Psoas muscle (tissue), 8 donors: ENCODE results near the gene UBE2U. TPM values are rescaled to one million over a fixed set of nuclear protein-coding genes. Genes with fewer than 3 reads are reported as not detected.

Source experiments
- ATAC-seq, 4 donors: fragments of 200-7000 bp; cut with Tn5 transposase; one replicate each; pipeline ENCODE4 v1.9.1; 2020; ENCODE audit warnings: moderate library complexity in 3 of 4, mild to moderate bottlenecking in 2 of 4
- DNase-seq, 2 donors: peaks; one replicate each; pipeline ENCODE4 v3.0.0-alpha.2; 2020
- H3K27ac ChIP-seq: fragments of 200-600 bp; one replicate; pipeline ENCODE4 v1.8.0; 2022
- H3K27me3 ChIP-seq, 3 donors: fragments of 200-600 bp in 1 of 3; one replicate each; pipeline versions ENCODE4 v1.6.1 to v1.8.0; 2013 to 2022; ENCODE audit warnings: low read length in 2 of 3, mild to moderate bottlenecking in 2 of 3, moderate library complexity in 1 of 3; ENCODE audit not compliant: insufficient read depth in 3 of 3
- H3K36me3 ChIP-seq, 2 donors: fragments of 200-600 bp in 1 of 2; one replicate each; pipeline versions ENCODE4 v1.6.1 to v1.8.0; 2013 to 2022; ENCODE audit warnings: low read depth in 1 of 2, mild to moderate bottlenecking in 1 of 2, moderate library complexity in 1 of 2; ENCODE audit not compliant: insufficient read depth in 1 of 2
- H3K4me1 ChIP-seq: fragments of 200-600 bp; one replicate; pipeline ENCODE4 v1.8.0; 2022
- H3K4me3 ChIP-seq: fragments of 200-600 bp; one replicate; pipeline ENCODE4 v1.8.0; 2022; ENCODE audit warnings: mild to moderate bottlenecking
- H3K9me3 ChIP-seq: fragments of 200-600 bp; one replicate; pipeline ENCODE4 v1.8.0; 2022
- WGBS, 3 donors: extraction: QIAGEN DNeasy Blood & Tissue Kit; methylation state at CpG; one replicate each; pipeline versions ENCODE4 v1.1.6 to v1.1.7; 2013; 5-methylcytosine and 5-hydroxymethylcytosine counted together
- intact Hi-C, 2 donors: fragments of 100-400 bp; cut with DNase I; formaldehyde crosslinking; loops; one replicate each; pipeline versions ENCODE4 v1.11.0 to v1.14.2; 2022
- polyA plus RNA-seq, 3 donors: library from polyadenylated mRNA; stranded (reverse); fragments of 200-250 nt; gene quantifications; one replicate each; pipeline ENCODE4 v1.2.3, GENCODE V29; 2013
- total RNA-seq, 4 donors: library from RNA; stranded (reverse); fragmentation: NEBNext Ultra II Directional in 2 of 4; extraction: Animal tissue kit (Norgen Biotek cat#: 25700) in 2 of 4; gene quantifications; one replicate each; pipeline versions ENCODE4 v1.2.1 to v1.2.4, GENCODE V29; 2021 to 2023
- TF ChIP-seq, protein P1 (sequence below): fragments of 200-600 bp; IDR thresholded peaks from one replicate; pipeline ENCODE4 v1.8.0; 2022; ENCODE audit warnings: antibody characterized with exemption
- donor health status: healthy with polysubstance abuse.
- donor health status: DM: no; HTN: no; CAD: no; lungs with moderate emphysema.
- donor health status: Bipolar disorder and iron deficiency.
- donor health status: healthy.
- donor health status: DM: yes; HTN: yes; CAD: no.
- donor health status: DM: no; HTN: no; CAD: no.
- donor health status: DM: no; HTN: no; CAD: no.
- donor health status: DM: yes; HTN: yes; CAD: no.

UBE2U gene
- total and polyA plus RNA-seq, 7 donors, result not detected

- H3K4me1 ChIP-seq, result peaks cover 9% of the 10 kb centered on the region
- ATAC-seq, result peak in 1 of 4 donors; percentile 43
- no peaks in the 10 kb centered on the region for H3K9me3 ChIP-seq
- H3K36me3 ChIP-seq, result no peaks in the 10 kb centered on the region
- H3K27me3 ChIP-seq, result no peaks in the 10 kb centered on the region
- DNase-seq, result no peak
- intact Hi-C loops, result loop anchor here in 1 of 2 donors (10.0 kb wide), 1 partner anchor 848 kb away; no protein-coding TSS in a partner anchor
- TF ChIP-seq, protein P1, sequence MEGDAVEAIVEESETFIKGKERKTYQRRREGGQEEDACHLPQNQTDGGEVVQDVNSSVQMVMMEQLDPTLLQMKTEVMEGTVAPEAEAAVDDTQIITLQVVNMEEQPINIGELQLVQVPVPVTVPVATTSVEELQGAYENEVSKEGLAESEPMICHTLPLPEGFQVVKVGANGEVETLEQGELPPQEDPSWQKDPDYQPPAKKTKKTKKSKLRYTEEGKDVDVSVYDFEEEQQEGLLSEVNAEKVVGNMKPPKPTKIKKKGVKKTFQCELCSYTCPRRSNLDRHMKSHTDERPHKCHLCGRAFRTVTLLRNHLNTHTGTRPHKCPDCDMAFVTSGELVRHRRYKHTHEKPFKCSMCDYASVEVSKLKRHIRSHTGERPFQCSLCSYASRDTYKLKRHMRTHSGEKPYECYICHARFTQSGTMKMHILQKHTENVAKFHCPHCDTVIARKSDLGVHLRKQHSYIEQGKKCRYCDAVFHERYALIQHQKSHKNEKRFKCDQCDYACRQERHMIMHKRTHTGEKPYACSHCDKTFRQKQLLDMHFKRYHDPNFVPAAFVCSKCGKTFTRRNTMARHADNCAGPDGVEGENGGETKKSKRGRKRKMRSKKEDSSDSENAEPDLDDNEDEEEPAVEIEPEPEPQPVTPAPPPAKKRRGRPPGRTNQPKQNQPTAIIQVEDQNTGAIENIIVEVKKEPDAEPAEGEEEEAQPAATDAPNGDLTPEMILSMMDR, result no peak
- H3K4me3 ChIP-seq, result no peak overlapping the region
- 78 to 86% (median 79%) methylated on average over 10 of the region's 10 CpGs for WGBS, 3 donors
- H3K27ac ChIP-seq, result no peak overlapping the region
Observed at GRCh38 chr1:64186138-64186897, 17.1 kb upstream of the UBE2U start.

GRCh38 chr1:64186898-64187280 is 16.5 kb upstream of the UBE2U start:
- H3K27me3 ChIP-seq, result no peaks in the 10 kb centered on the region
- no peak for ATAC-seq
- 82 to 87% (median 85%) methylated on average over 7 of the region's 7 CpGs for WGBS, 3 donors
- H3K36me3 ChIP-seq, result no peaks in the 10 kb centered on the region
- no peak overlapping the region for H3K4me3 ChIP-seq
- H3K9me3 ChIP-seq, result no peaks in the 10 kb centered on the region
- intact Hi-C loops, result loop anchor here in 1 of 2 donors (10.0 kb wide), 1 partner anchor 848 kb away; no protein-coding TSS in a partner anchor
- peaks cover 9% of the 10 kb centered on the region for H3K4me1 ChIP-seq
- H3K27ac ChIP-seq, result no peak overlapping the region
- TF ChIP-seq, protein P1, result no peak
- DNase-seq, result no peak

DNA sequence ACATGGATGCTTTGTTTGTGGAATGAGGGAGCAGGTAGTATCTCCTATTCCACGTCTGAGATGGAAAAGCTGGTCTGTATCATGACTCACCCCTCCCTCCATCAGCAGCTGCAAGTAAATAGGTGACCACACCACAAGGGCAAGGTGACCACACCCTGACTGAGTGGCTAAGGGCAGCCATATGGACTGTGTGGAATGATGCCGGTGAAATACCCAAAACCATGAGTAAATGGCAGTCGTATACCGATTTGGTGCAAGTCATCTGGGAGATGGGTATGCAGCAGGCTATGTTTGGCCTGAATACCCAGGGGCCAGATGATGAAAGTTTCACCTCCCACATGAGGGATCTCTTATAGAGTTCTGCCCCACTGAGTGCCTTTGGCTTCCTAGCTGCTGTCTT is 15.8 kb upstream of the UBE2U start:
- Histone ChIP-seq H3K4me1 (peaks cover 9% of the 10 kb centered on the region), H3K27me3 (no peaks in the 10 kb centered on the region), H3K9me3 (no peaks in the 10 kb centered on the region), H3K36me3 (no peaks in the 10 kb centered on the region), H3K27ac (no peak overlapping the region), H3K4me3 (no peak overlapping the region)
- 84 to 94% (median 87%) methylated on average over 4 of the region's 4 CpGs for WGBS, 3 donors
- intact Hi-C loops, result loop anchor here in 1 of 2 donors (10.0 kb wide), 1 partner anchor 847 kb away; no protein-coding TSS in a partner anchor
- TF ChIP-seq, protein P1, result no peak
- DNase-seq (no peak), ATAC-seq (no peak)

DNA sequence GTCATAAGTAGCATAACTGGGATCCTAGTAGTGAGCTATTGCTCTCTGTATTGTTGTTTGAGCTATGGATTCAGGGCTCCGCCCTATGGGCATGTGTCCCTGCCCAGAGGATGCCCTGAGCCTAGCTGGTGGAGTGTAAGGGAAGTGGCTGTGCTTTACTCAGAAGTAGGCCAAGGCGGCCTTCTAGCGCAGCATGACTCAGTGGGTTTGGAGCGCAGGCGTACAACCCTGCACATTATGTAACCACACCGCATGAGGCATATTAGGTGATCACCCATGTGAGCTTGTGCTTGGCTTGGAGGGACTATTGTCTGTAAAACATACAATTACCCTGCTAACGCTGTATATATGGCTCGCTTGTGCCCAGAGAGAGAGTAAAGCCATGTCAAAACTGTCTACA is 11.1 kb upstream of the UBE2U start:
- ATAC-seq (no peak), DNase-seq (no peak)
- intact Hi-C loops, result no loop called here
- no peak overlapping the region for H3K4me3 ChIP-seq
- no peak overlapping the region for H3K27ac ChIP-seq
- H3K9me3 ChIP-seq, result no peaks in the 10 kb centered on the region
- WGBS, 3 donors, result 97 to 99% (median 99%) methylated on average over 8 of the region's 8 CpGs
- no peaks in the 10 kb centered on the region for H3K4me1 ChIP-seq
- H3K36me3 ChIP-seq, result no peaks in the 10 kb centered on the region
- TF ChIP-seq, protein P1, result no peak
- H3K27me3 ChIP-seq, result no peaks in the 10 kb centered on the region
